NCI-H1436 (cell line): ENCODE data around the gene ADAMTS17.

ENCODE experiments used
- DNase-seq: peaks from one replicate; lab custom pipeline; 2025; lab: John Stamatoyannopoulos, UW

Gene ADAMTS17

GRCh38 chr15:100201376-100202280 is 140.1 kb downstream of the ADAMTS17 start:
- no peak for DNase-seq

GRCh38 chr15:100200287-100200880 is 141.4 kb downstream of the ADAMTS17 start:
- no peak for DNase-seq

GRCh38 chr15:100199711-100200286 is 142.0 kb downstream of the ADAMTS17 start:
- no peak for DNase-seq

GRCh38 chr15:100198442-100198841 is 143.3 kb downstream of the ADAMTS17 start:
- no peak for DNase-seq

GRCh38 chr15:100196326-100197058 is 145.3 kb downstream of the ADAMTS17 start:
- no peak for DNase-seq

GRCh38 chr15:100194996-100195395 is 146.8 kb downstream of the ADAMTS17 start:
- no peak for DNase-seq

GRCh38 chr15:100193277-100193860 is 148.4 kb downstream of the ADAMTS17 start:
- no peak for DNase-seq

GRCh38 chr15:100192097-100193080 is 149.4 kb downstream of the ADAMTS17 start:
- peak; percentile 20 for DNase-seq

GRCh38 chr15:100191161-100191560 is 150.6 kb downstream of the ADAMTS17 start:
- DNase-seq, result no peak

GRCh38 chr15:100190675-100191074 is 151.1 kb downstream of the ADAMTS17 start:
- no peak for DNase-seq

GRCh38 chr15:100189849-100190248 is 151.9 kb downstream of the ADAMTS17 start:
- no peak for DNase-seq

- DNase-seq, result no peak
These were observed 152.5 kb downstream of the ADAMTS17 start for GRCh38 chr15:100189319-100189718.

GRCh38 chr15:100187677-100188076 is 154.1 kb downstream of the ADAMTS17 start:
- no peak for DNase-seq

GRCh38 chr15:100186960-100187359 is 154.8 kb downstream of the ADAMTS17 start:
- DNase-seq, result no peak

- DNase-seq, result no peak
These were observed 155.4 kb downstream of the ADAMTS17 start for GRCh38 chr15:100186366-100186765.

- no peak for DNase-seq
These were observed 157.8 kb downstream of the ADAMTS17 start for GRCh38 chr15:100183921-100184495.

GRCh38 chr15:100180921-100181320 is 160.9 kb downstream of the ADAMTS17 start:
- no peak for DNase-seq

GRCh38 chr15:100175406-100176114 is 166.2 kb downstream of the ADAMTS17 start:
- DNase-seq, result no peak

- no peak for DNase-seq
These were observed 166.9 kb downstream of the ADAMTS17 start for GRCh38 chr15:100174904-100175275.
